Stomach (tissue), 9 donors: ENCODE data around the gene COL18A1. TPM values are rescaled to one million over a fixed set of nuclear protein-coding genes. Genes with fewer than 3 reads are reported as not detected.

Experiments used
- DNase-seq, 2 donors: peaks; one replicate each; pipeline versions ENCODE4 v3.0.0 to v3.0.0-alpha.2; 2013 to 2019
- H3K27ac ChIP-seq, 5 donors: fragments of 200-600 bp in 4 of 5; sonication (generic) in 4 of 5; one replicate each; pipeline ENCODE4 v1.5.1; 2013 to 2019; ENCODE audit warnings: mild to moderate bottlenecking in 1 of 5, moderate library complexity in 1 of 5
- H3K27me3 ChIP-seq, 3 donors: fragments of 200-600 bp; sonication (generic); one replicate each; pipeline ENCODE4 v1.5.1; 2017 to 2019; ENCODE audit warnings: mixed run types in 1 of 3
- H3K36me3 ChIP-seq, 4 donors: fragments of 200-600 bp; sonication (generic); 1 replicate in 3 of 4; 2 replicates in 1 of 4; pipeline ENCODE4 v1.5.1; 2016 to 2019
- H3K4me1 ChIP-seq, 4 donors: fragments of 200-600 bp; sonication (generic); one replicate each; pipeline ENCODE4 v1.5.1; 2016 to 2019
- H3K4me3 ChIP-seq, 4 donors: fragments of 200-600 bp; sonication (generic) in 3 of 4; one replicate each; pipeline ENCODE4 v1.5.1; 2016 to 2019; ENCODE audit warnings: mild to moderate bottlenecking in 1 of 4
- H3K9me3 ChIP-seq, 4 donors: fragments of 200-600 bp; sonication (generic); one replicate each; pipeline ENCODE4 v1.5.1; 2016 to 2019
- EP300 ChIP-seq: sonication (generic); formaldehyde crosslinking; IDR thresholded peaks from one replicate; pipeline ENCODE4 v1.6.1; 2017; ENCODE audit warnings: antibody characterized with exemption
- POLR2A ChIP-seq, 4 donors: fragments of 450-650 bp; IDR thresholded peaks; one replicate each; pipeline ENCODE4 v1.6.1; 2016; ENCODE audit warnings: antibody characterized with exemption in 4 of 4, control low read depth in 2 of 4, mild to moderate bottlenecking in 1 of 4, moderate library complexity in 1 of 4
- POLR2AphosphoS5 ChIP-seq, 3 donors: sonication (generic); formaldehyde crosslinking; IDR thresholded peaks; one replicate each; pipeline ENCODE4 v1.6.1; 2016; ENCODE audit warnings: antibody characterized with exemption in 3 of 3
- WGBS, 5 donors: extraction: QIAGEN DNeasy Blood & Tissue Kit in 3 of 5; methylation state at CpG; one replicate each; pipeline versions ENCODE4 v1.1.5 to v1.1.7; 2013 to 2018; 5-methylcytosine and 5-hydroxymethylcytosine counted together
- intact Hi-C: fragments of 100-400 bp; cut with DNase I; formaldehyde crosslinking; loops from one replicate; pipeline ENCODE4 v1.15.1; 2023; ENCODE audit warnings: low total_unique reads
- polyA plus RNA-seq, 3 donors: library from polyadenylated mRNA; stranded (reverse); fragments of 200-250 nt; gene quantifications; one replicate each; pipeline ENCODE4 v1.2.3, GENCODE V29; 2013
- total RNA-seq, 5 donors: library from RNA; depleted of rRNA; stranded (reverse); fragments of >200 nt; gene quantifications; one replicate each; pipeline versions ENCODE4 v1.1.0 to v1.2.3, GENCODE V29; 2014 to 2016
- TF ChIP-seq, protein P1 (sequence below), 7 experiments: fragments of 450-650 bp in 4 of 7; fragments of 200-600 bp in 3 of 7; sonication (generic) in 3 of 7; IDR thresholded peaks; one replicate each; pipeline ENCODE4 v1.5.1; 2016 to 2019; ENCODE audit warnings: antibody characterized with exemption in 7 of 7, control low read depth in 2 of 7, mild to moderate bottlenecking in 1 of 7
- donor health status: healthy with polysubstance abuse.
- donor health status: Bipolar disorder and iron deficiency.
- donor health status: healthy.

The COL18A1 gene
- total and polyA plus RNA-seq, 8 donors = 19.8 to 212 (median 34.6) TPM

DNA sequence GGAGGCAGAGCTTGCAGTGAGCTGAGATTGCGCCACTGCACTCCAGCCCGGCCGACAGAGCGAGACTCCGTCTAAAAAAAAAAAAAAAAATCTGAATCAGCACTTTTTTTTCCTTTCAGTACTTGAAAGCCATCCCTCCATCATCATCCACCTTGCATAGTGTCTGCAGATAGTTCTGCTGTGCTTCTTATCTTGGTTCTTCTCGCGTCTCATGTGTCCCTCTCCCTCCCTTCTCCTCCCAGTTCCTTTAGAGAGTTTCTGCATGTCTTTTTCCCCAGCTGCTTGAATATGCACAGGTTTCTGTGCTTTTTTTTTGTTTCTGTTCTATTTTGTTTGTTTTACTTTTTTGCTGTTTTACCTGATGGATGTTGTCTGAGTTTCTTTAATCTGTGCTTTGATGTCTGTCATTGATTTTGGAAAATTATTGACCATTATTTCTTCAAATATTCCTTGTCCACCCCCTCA, 3.9 kb upstream of the COL18A1 start:
- Histone ChIP-seq H3K4me1 (peaks cover 9 to 20% (median 19%) of the 10 kb centered on the region in 4 donors), H3K36me3 (no peaks in the 10 kb centered on the region), H3K27ac (no peak overlapping the region), H3K9me3 (peaks cover 0 to 9% (median 7%) of the 10 kb centered on the region in 4 donors), H3K4me3 (no peak overlapping the region), H3K27me3 (peaks cover 0 to 36% (median 17%) of the 10 kb centered on the region in 3 donors)
- WGBS, 5 donors = 88 to 97% (median 93%) methylated on average over 5 to 7 of the region's 7 CpGs
- DNase-seq = no peak
- intact Hi-C loops = no loop called here
- TF ChIP-seq POLR2AphosphoS5 (IDR thresholded peaks at IDR 0.05) (no peak), EP300 (no peak), POLR2A (IDR thresholded peaks at IDR 0.05) (no peak)
- TF ChIP-seq, protein P1, sequence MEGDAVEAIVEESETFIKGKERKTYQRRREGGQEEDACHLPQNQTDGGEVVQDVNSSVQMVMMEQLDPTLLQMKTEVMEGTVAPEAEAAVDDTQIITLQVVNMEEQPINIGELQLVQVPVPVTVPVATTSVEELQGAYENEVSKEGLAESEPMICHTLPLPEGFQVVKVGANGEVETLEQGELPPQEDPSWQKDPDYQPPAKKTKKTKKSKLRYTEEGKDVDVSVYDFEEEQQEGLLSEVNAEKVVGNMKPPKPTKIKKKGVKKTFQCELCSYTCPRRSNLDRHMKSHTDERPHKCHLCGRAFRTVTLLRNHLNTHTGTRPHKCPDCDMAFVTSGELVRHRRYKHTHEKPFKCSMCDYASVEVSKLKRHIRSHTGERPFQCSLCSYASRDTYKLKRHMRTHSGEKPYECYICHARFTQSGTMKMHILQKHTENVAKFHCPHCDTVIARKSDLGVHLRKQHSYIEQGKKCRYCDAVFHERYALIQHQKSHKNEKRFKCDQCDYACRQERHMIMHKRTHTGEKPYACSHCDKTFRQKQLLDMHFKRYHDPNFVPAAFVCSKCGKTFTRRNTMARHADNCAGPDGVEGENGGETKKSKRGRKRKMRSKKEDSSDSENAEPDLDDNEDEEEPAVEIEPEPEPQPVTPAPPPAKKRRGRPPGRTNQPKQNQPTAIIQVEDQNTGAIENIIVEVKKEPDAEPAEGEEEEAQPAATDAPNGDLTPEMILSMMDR (IDR thresholded peaks at IDR 0.05) = no peak

DNA sequence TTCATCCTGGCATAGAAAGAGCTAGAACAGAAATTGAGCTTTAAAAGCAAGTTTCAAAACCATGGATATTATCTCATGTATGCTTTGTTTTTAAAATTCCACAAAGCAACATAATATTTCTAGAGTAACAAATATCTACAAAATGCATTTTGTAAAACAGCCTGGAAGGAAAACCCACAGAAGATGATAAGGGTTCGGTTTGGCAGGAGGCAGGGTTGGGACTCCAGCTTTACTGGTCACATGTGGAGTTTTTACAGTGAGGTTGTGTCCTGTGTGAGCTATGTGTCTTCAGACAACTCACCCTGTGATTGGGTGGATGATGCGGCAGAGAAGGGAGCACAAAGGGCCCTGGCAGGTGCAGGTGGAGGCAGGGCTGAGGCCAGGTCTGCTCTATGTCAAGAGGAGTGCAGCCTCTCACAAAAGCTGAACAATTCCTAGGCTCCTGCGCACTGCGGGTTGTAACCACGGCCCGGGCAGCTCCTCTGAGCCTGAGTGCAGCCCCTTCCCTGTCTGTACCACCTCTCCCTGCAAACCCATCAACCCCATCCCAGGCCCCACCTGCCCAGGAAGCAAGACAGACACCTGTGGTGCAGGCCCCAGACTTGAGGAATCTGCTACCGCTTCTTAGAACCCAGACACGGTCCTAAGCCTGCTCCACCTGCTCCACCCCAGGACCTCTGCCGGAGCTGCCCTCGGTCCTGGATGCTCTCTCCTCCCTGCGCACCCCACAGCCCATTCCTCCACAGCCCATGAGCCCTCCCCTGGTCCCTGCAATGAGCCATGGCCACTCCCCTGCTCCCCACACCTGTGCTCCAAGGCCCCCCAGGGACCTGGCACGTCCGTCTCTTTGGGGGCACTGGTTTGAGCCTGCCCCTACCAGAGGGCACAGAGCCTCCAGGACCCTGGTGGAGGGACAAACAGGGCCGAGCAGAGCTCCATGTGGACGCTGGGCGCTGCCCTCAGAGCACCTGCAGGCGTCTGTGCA, 2.8 kb upstream of the COL18A1 start:
- 85 to 94% (median 87%) methylated on average over 16 to 17 of the region's 17 CpGs for WGBS, 5 donors
- H3K9me3 ChIP-seq = peaks cover 0 to 9% (median 7%) of the 10 kb centered on the region in 4 donors
- DNase-seq = no peak
- no peak overlapping the region for H3K4me3 ChIP-seq
- intact Hi-C loops = no loop called here
- H3K27me3 ChIP-seq = peaks cover 0 to 47% (median 18%) of the 10 kb centered on the region in 3 donors
- H3K36me3 ChIP-seq = no peaks in the 10 kb centered on the region
- TF ChIP-seq POLR2A (IDR thresholded peaks at IDR 0.05) (no peak), POLR2AphosphoS5 (IDR thresholded peaks at IDR 0.05) (no peak), EP300 (no peak)
- TF ChIP-seq, protein P1 (IDR thresholded peaks at IDR 0.05) = no peak
- peaks cover 9 to 29% (median 26%) of the 10 kb centered on the region in 4 donors for H3K4me1 ChIP-seq
- no peak overlapping the region for H3K27ac ChIP-seq

DNA sequence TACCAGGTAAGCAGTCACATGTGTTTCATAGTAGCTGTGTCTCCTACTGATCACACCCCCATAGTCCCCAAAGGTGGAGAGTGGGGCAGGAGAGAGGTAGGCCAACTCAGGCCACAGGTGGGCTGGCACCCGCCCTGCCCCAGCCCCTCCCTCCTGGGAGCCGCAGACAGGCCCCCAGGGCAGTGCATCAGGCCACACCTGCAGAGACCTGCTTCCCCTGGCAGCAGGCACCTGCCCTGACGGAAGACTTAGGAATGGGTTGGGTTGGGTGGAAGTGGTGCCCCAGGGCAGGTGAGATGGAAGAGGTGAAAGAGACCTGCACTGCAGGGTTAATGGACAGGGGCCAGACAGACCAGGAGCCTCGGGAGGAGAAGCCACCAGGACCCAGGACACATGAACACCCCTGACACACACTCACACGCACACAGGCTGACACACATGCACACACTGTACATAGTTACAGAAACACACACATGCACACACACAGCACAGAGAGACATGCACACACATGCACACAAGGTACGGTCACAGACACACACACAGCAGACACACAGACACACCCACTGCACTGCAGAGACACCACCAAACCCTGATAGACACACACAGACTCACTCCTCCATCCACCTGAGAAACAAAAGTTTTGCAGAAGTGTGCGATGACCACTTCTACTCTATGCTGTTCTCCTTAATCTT, 1.7 kb upstream of the COL18A1 start:
- intact Hi-C loops = no loop called here
- TF ChIP-seq POLR2A (IDR thresholded peaks at IDR 0.05) (no peak), POLR2AphosphoS5 (IDR thresholded peaks at IDR 0.05) (no peak), EP300 (no peak)
- Histone ChIP-seq H3K36me3 (no peaks in the 10 kb centered on the region), H3K27ac (peak overlapping the region in 1 of 5 donors; percentile 73), H3K27me3 (peaks cover 0 to 57% (median 18%) of the 10 kb centered on the region in 3 donors), H3K4me3 (no peak overlapping the region), H3K9me3 (peaks cover 0 to 9% (median 7%) of the 10 kb centered on the region in 4 donors), H3K4me1 (peaks cover 9 to 39% (median 30%) of the 10 kb centered on the region in 4 donors)
- WGBS, 5 donors = 66 to 74% (median 71%) methylated on average over 7 of the region's 7 CpGs
- DNase-seq = no peak

DNA sequence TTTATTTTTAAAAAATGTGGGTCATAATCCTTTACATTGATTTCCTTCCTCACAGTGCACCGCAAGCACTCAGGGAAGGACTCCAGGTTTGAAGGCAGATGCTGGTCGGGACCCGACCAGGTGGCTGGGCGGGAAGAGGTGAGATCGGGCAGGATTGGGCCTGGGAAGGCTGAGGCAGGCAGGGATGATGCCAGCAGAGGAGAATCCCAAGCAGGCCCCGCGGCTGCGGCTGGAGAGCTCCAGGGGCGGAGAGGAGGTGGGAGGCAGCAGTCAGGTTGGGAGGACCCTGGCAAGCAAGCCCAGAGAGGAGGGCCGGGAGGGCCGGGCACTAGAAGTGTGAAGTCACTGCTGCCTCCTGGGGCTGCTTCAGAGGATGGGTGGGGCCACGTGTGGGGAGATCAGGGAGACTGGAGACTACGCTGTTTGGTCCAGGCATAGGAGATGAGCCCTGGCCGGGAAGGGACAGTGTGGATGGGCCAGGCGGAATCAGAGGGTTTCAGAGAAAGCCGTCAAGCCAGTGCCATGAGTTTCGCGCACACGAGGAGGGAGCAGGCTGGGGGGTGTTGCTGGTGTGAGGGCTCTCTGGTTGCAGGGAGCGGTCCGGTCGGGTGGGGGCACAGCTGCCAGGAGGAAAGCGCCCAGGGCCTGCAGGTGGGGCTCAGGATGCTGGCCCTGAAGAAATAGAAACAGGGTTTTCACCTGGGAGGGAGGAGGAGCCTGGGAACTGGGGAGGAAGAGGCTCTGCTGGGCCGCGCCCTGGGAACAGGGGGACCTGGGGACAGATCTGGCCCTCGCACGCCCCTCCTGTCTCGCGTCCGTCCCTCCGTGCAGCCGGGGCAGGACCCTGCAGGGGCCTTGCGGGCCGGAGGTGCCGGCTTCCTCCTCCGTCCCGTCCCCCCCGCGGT, 888 bp upstream of the COL18A1 start:
- Histone ChIP-seq H3K27ac (peak overlapping the region; percentile 33 to 74 (median 67)), H3K36me3 (no peaks in the 10 kb centered on the region), H3K27me3 (peaks cover 0 to 65% (median 18%) of the 10 kb centered on the region in 3 donors), H3K4me1 (peaks cover 9 to 43% (median 30%) of the 10 kb centered on the region in 4 donors), H3K4me3 (peak overlapping the region; percentile 55 to 65 (median 60)), H3K9me3 (peaks cover 0 to 9% (median 7%) of the 10 kb centered on the region in 4 donors)
- peak in 1 of 2 donors; percentile 73 for DNase-seq
- WGBS, 5 donors = 17 to 21% (median 17%) methylated on average over 32 to 39 of the region's 39 CpGs
- intact Hi-C loops = no loop called here
- TF ChIP-seq POLR2A (IDR thresholded peaks at IDR 0.05) = no peak
- no peak for TF ChIP-seq EP300
- TF ChIP-seq, protein P1 (IDR thresholded peaks at IDR 0.05) = no peak
- no peak for TF ChIP-seq POLR2AphosphoS5 (IDR thresholded peaks at IDR 0.05)
